PC-3 (cell line): ENCODE data around the gene CCDC102A.

Experiments
- EZH2 ChIP-seq: fragments of 300-600 bp; sonication (generic); IDR thresholded peaks from one replicate; pipeline ENCODE4 v1.6.1; 2017; ENCODE audit warnings: antibody characterized with exemption, mild to moderate bottlenecking, low read length; ENCODE audit not compliant: unreplicated experiment
- EZH2phosphoT487 ChIP-seq: fragments of 300-600 bp; sonication (generic); IDR thresholded peaks from 2 replicates; pipeline ENCODE4 v1.6.1; 2018; ENCODE audit warnings: mild to moderate bottlenecking, antibody characterized with exemption, low read length, borderline replicate concordance
- TF ChIP-seq, protein P1 (sequence below): fragments of 300-600 bp; sonication (generic); conservative IDR thresholded peaks from 2 replicates; pipeline ENCODE4 v1.5.1; 2017; ENCODE audit warnings: antibody characterized with exemption, low read depth, mild to moderate bottlenecking, low read length

DNA sequence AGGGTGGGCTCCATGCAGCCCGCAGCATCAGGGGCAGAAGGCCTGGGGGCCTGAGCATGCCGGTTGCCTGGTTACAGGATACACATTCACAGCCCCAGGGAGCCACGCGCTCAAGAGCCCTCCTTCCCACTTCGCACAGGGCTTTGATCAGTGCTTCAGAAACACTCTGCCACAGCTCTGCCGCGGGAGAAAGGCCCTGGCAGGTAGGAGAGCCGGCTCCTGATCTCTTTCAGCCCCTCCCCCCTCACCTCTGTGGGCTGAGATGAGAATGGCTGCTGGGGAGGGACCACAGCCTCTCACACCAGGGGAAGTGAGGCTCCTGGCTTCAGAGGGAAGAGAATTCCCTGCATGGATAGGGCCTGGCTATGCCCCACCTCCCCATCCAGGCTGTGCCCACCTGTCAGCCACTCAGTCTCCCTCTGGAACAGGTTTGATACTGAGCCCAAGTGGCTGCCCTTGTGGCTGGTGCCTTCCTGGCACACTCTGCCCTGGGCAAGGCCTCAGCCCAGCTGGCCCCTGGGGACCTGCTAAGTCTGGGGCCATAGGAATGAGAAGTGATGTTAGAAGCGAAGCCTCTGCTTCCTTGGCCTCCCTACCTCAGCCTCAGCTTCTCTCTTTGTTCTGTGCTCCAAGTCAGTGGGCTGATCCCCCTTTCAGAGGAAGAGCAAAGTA is 58.7 kb downstream of the CCDC102A start:
- TF ChIP-seq, protein P1, sequence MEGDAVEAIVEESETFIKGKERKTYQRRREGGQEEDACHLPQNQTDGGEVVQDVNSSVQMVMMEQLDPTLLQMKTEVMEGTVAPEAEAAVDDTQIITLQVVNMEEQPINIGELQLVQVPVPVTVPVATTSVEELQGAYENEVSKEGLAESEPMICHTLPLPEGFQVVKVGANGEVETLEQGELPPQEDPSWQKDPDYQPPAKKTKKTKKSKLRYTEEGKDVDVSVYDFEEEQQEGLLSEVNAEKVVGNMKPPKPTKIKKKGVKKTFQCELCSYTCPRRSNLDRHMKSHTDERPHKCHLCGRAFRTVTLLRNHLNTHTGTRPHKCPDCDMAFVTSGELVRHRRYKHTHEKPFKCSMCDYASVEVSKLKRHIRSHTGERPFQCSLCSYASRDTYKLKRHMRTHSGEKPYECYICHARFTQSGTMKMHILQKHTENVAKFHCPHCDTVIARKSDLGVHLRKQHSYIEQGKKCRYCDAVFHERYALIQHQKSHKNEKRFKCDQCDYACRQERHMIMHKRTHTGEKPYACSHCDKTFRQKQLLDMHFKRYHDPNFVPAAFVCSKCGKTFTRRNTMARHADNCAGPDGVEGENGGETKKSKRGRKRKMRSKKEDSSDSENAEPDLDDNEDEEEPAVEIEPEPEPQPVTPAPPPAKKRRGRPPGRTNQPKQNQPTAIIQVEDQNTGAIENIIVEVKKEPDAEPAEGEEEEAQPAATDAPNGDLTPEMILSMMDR = no peak
- TF ChIP-seq EZH2phosphoT487 = no peak
- no peak for TF ChIP-seq EZH2
